ENCODE data around the gene VPS4B.

The VPS4B gene

GRCh38 chr18:63427558-63427957 lies 5.3 kb upstream of the VPS4B start:
- no peak for DNase-seq

DNA sequence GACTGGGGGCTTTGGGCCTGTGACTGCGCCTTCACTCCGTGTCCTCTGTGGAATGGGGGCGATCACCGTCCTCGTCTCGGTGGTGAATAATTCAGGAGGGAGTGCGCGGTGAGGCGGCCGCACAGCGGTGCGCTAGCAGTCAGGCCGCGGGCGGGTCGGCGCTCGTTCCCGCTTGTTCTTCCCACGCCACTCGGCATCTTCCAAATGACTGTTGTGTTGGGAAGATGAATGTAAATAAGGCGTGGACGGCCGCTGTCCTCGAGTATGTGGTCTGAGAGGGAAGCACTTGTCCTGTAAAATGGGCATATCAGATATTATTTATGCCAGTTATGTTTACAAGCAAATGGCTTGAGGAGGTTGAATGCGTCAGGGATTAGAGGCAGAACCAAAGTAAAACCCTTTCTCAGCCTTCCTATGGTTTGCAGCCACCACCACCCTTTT lies 608 bp upstream of the VPS4B start:
- peak in 1 of 2 experiments; percentile 46 for DNase-seq

DNA sequence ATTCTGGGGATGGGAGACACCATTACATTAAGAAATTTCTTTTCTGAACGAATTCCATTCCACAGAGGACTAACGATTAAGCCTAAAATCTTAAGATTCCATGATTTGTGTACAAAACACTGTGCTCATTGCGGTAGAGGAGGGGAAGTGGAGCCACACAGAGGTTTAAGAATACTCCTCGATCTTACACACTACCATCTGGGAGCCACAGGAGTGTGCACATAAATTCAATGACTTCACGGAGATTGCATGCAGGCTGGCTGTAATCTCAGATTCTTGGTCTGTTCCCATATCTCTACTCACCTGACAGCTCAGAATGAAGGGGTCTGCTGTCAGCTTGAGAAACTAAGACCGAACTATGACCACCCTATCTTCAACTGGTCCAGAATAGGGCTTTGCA lies 762 bp downstream of the VPS4B start:
- no peak for DNase-seq

- no peak for DNase-seq
Measured at GRCh38 chr18:63412953-63413352, 9.3 kb downstream of the VPS4B start.

DNA sequence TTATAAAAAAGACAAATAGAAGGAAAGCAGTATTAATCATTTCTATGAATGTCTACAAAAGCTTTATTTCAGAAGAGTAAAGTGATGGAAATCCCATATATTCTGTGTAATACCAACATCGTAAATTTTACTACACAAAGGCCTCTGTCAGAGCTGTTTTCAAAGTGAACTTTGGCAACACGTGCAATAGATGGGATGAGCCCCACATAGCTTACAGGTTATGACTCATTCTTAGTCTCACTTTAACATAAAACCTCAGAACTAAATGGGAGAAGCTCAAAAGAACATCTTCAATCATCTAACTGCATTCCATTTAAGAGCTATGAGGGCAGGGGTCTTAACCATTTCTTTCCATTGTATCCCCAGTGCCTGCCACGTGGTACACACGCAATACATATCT lies 11.5 kb downstream of the VPS4B start:
- no peak for DNase-seq

DNA sequence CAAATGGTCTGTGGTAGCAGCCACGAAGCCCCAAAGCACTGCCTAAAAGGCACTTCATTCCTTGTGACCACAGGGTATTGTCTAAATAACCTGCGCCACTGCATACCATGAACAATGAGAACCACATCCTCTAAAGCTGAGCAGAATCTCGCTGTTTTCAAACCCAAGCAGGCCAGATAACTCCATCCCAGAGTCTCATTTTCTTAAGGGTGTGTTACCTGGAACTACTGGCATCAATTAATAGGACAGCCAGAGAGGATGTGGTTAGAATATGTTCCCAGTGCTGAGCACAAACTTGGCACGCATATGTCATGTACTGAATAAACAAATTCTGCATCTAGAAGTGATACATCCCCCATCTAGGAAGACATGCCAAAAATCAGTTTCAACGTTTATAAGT lies 13.0 kb downstream of the VPS4B start:
- no peak for DNase-seq

DNA sequence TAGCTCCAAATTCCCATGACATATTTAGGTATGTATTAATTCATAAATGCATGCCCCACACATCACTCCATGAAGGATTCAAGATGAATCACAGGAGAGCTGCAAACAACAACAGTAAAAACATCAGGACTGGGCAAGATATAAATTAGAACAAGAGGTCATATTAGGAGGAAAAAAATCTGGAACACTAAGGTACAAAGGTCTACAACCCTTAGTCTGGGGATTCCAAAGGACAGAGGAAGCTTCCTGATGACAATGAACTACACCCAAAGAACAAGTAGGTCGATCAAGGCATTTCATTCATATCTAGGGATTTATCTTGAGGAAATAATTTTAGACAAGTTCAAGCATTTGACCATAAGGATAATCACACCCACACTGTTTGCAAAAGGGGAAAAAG lies 14.5 kb downstream of the VPS4B start:
- DNase-seq: no peak

DNA sequence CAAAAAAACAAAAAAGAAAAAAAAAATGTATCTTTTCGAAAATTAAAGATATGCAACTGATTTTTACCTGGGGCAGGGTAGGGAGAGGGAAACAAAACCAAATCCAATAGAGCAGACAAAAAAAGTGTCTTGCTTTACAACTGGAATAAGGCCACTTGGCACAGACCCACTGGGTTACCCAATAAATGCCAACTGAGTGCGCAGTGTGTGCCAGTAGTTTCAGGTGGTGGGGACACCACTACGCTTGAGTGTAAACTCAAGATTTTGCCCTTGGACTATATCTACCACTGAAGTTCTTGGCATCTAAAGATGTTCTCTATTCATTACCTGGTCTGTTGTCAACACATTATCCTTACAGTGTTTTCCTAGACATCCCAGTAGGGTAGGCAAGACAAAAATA lies 16.3 kb downstream of the VPS4B start:
- no peak for DNase-seq

- DNase-seq: no peak
Measured at GRCh38 chr18:63402246-63403162, 19.8 kb downstream of the VPS4B start.

DNA sequence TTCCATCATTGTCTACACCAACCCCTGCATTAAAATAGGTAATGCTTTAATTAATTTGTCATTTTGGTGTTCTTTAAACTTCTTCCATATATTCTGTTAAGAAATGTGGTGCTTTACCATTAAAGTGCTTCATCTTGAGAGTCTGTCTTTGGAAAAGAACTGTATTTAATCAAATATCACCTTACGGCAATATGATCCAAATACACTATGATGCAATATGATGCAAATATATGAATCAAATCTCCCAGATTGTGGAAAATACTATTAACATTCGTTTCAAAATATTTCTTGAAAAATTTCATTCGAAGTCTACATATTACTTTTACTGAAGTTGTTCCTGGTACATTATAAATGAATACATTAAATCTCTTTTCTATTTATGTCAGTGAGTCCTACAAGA lies 23.0 kb downstream of the VPS4B start:
- no peak for DNase-seq

DNA sequence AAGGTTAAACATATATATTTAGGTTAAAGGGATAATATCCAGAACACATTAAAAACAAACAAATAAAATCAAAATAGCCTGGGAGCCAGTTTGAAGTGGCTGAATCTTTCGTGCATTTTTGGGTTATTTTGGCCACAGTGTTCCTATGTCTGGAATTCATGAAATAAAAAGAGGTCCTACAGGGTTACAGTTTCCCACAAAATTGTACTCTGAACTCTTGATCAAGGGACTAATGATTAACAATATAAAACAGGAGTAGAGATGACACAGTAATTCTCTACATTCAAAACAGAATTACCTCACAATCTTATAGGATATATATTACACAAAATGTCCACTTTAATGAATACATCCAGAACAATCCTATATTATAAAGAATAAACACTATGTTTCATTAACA lies 24.9 kb downstream of the VPS4B start:
- no peak for DNase-seq

DNA sequence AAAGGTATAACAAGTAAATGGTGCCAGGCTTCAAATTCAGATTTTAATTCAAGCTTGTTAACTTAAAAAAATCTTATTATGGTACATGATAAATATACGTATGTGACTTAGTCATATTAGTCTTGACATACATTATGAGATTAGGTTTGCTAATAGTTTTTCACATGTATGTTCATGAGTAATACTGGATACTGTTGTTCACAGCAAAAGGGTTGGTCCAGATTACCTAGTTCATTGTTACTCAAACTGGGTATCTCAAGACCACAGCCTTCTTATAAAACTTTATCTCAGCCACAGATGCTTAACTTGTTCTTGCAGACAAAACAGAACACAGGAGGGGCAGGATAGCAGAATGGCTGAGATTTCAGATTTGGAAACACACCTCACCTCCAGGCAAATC lies 26.8 kb downstream of the VPS4B start:
- DNase-seq: no peak

- DNase-seq: no peak
Measured at GRCh38 chr18:63394954-63395353, 27.3 kb downstream of the VPS4B start.

- DNase-seq: no peak
Measured at GRCh38 chr18:63387861-63388260, 34.4 kb downstream of the VPS4B start.

- no peak for DNase-seq
Measured at GRCh38 chr18:63382843-63383242, 39.4 kb downstream of the VPS4B start.

GRCh38 chr18:63379639-63379962 lies 42.7 kb downstream of the VPS4B start:
- DNase-seq: no peak

GRCh38 chr18:63378919-63379638 lies 43.2 kb downstream of the VPS4B start:
- no peak for DNase-seq

- no peak for DNase-seq
Measured at GRCh38 chr18:63377275-63377980, 44.8 kb downstream of the VPS4B start.

DNA sequence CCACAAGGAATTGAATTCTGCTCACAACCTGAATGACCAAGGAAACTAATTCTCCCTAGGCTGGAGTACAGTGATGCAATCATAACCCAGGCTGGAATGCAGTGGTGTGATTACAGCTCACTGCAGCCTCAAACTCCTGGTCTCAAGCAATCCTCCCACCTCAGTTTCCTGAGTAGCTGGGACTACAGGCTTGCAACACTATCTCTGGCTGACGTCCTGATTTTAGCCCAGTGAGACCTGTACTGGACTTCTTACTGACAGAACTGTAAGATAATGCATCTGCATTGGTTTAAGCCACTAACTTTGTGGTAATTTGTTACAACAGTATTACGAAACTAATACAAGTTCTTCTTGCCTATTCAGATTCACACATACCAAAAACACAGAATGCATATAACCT lies 45.7 kb downstream of the VPS4B start:
- DNase-seq: no peak

GRCh38 chr18:63374540-63374939 lies 47.7 kb downstream of the VPS4B start:
- peak in 1 of 2 experiments; percentile 19 for DNase-seq

- DNase-seq: no peak
Measured at GRCh38 chr18:63373161-63373560, 49.1 kb downstream of the VPS4B start.

- no peak for DNase-seq
Measured at GRCh38 chr18:63368611-63369010, 53.7 kb downstream of the VPS4B start.

DNA sequence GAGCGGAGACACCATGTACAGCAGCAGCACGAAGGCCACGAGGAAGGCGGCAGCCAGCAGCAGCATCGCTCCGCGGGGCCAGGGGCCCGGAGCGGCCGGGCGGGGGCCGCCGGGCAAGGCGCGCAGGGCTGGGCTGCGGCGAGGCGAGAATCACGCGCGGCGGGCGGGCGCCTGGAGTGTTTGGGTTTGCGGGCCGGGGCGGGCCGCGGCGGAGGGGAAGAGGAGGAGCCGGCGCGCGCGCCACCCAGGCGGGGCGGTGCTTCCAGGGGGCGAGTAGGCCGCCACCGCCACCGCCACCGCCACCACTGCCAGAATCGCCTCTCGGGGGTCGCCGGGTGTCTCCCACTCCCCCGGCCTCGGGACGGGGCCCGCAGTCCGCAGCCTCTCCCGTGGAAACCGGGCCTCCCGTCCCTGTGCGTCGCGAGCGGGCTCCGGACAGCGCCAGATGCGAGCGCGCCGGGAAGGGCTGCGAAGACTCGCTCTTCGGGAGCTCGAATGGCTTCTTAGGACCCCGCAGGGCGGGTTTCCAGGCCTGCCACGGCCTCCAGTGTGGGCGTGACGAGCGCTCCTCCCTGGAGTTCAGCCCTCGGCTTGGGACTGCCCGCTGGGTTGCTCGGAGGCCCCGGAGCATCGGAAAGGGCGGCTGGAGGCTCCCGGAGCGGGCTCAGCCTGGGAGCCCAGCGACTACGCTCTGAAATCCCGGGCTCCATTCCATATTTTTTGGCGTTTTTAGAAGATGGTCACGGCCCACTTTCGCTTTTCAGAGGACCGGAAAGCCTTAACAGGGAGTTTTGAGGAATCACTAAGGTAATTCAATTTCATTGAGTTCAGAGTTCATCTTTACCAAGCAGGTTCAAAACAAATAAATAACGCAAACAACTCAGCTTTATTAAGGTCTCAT lies 55.0 kb downstream of the VPS4B start, which contains the start of gene KDSR:
KDSR (minus strand) TSS at position 154 of the 901 bp plus-strand sequence; CDS start at position 66, 88 bp downstream.
- peak; percentile 93 to 98 for DNase-seq

All from NCI-H446 (cell line).